K562 (cell line): ENCODE data around the gene TRAIP. TPM values are rescaled to one million over a fixed set of nuclear protein-coding genes. Genes with fewer than 3 reads are reported as not detected.
A peak's percentile ranks its signal among the peaks of the same experiment; 100 is the strongest.

Experiments
- ATAC-seq: fragments of 200-7000 bp; cut with Tn5 transposase; 3 replicates; pipeline ENCODE4 v1.9.1; 2020; ENCODE audit warnings: moderate library complexity
- BruUV-seq: library from RNA; stranded (reverse); fragments of 400-500 nt; replicated peaks from 2 replicates; lab custom pipeline; 2021; lab: Mats Ljungman, UMichigan
- CTCF ChIA-PET: fragments of 300-600 bp; formaldehyde crosslinking; extraction: SDS; loops from one replicate; lab custom pipeline; 2021; ENCODE audit warnings: low intra/inter-chr PET ratio; lab: Yijun Ruan, JAX
- POLR2A ChIA-PET: fragments of 300-600, 350-650 bp; sonication (Branson Sonifier 250); formaldehyde crosslinking; extraction: SDS; loops from one replicate; lab custom pipeline; 2021; ENCODE audit warnings: antibody characterized with exemption, inconsistent platforms; lab: Yijun Ruan, JAX
- DNase-seq, 4 experiments: peaks; one replicate each; pipeline versions ENCODE4 v3.0.0 to v3.0.0-alpha.2; 2011 to 2018; ENCODE audit warnings: low spot score in 3 of 4, mixed read lengths in 3 of 4; ENCODE audit errors: extremely low read depth in 1 of 4
- FAIRE-seq: peaks from 2 replicates; lab custom pipeline; 2011; peaks lifted over from hg19 to GRCh38; lab: Jason Lieb, UNC
- H2AFZ ChIP-seq: 2 replicates; pipeline ENCODE4 v1.6.0; 2011; ENCODE audit warnings: low read depth, low read length, control low read depth, inconsistent platforms
- H3K27ac ChIP-seq: fragments of 200-600 bp; 3 replicates; pipeline ENCODE4 v1.8.0; 2011; ENCODE audit warnings: low read depth, mild to moderate bottlenecking, control low read depth, inconsistent platforms, low read length, moderate library complexity, mixed read lengths; ENCODE audit errors: extremely low read depth
- H3K27me3 ChIP-seq, 2 experiments: fragments of 300-600 bp in 1 of 2; 2 replicates in 1 of 2; 3 replicates in 1 of 2; pipeline versions ENCODE4 v1.6.0 to v1.8.0; 2011; ENCODE audit warnings: inconsistent platforms in 2 of 2, low read length in 2 of 2, mild to moderate bottlenecking in 1 of 2, mixed read lengths in 1 of 2, moderate library complexity in 1 of 2; ENCODE audit not compliant: control insufficient read depth in 2 of 2, insufficient read depth in 2 of 2
- H3K36me3 ChIP-seq: fragments of 300-600 bp; 3 replicates; pipeline ENCODE4 v1.8.0; 2011; ENCODE audit warnings: mild to moderate bottlenecking, low read length, inconsistent platforms; ENCODE audit not compliant: control insufficient read depth, insufficient read depth
- H3K4me1 ChIP-seq, 2 experiments: fragments of 200-600 bp in 1 of 2; replicated peaks in 1 of 2; 2 replicates in 1 of 2; 3 replicates in 1 of 2; pipeline versions ENCODE4 v1.5.1 to v1.8.0; 2011; ENCODE audit warnings: inconsistent platforms in 2 of 2, low read length in 2 of 2, mild to moderate bottlenecking in 1 of 2, mixed read lengths in 1 of 2, moderate library complexity in 1 of 2; ENCODE audit not compliant: control insufficient read depth in 2 of 2, insufficient read depth in 2 of 2
- H3K4me2 ChIP-seq: 2 replicates; pipeline ENCODE4 v1.6.1; 2011; ENCODE audit warnings: low read length, control low read depth, inconsistent platforms, mixed read lengths; ENCODE audit not compliant: insufficient read depth
- H3K4me3 ChIP-seq: fragments of 200-600 bp; sonication (generic), shearing (Covaris generic); 2 replicates; pipeline ENCODE4 v1.5.1; 2016; ENCODE audit warnings: control low read depth, inconsistent platforms
- H3K79me2 ChIP-seq: fragments of 200-600 bp; 3 replicates; pipeline ENCODE4 v1.8.0; 2011; ENCODE audit warnings: low read length, inconsistent platforms; ENCODE audit not compliant: control insufficient read depth, insufficient read depth
- H3K9ac ChIP-seq, 2 experiments: 2 replicates each; pipeline versions ENCODE4 v1.6.0 to v1.6.1; 2011; ENCODE audit warnings: low read depth in 2 of 2, low read length in 2 of 2, control low read depth in 1 of 2, inconsistent platforms in 1 of 2, mild to moderate bottlenecking in 1 of 2, mixed read lengths in 1 of 2; ENCODE audit not compliant: insufficient read depth in 1 of 2
- H3K9me1 ChIP-seq: one replicate; pipeline ENCODE4 v1.6.0; 2011; ENCODE audit warnings: inconsistent platforms, mild to moderate bottlenecking, low read length, moderate library complexity; ENCODE audit not compliant: control insufficient read depth, insufficient read depth
- H3K9me3 ChIP-seq: replicated peaks from 2 replicates; pipeline ENCODE4 v1.5.1; 2011; ENCODE audit warnings: low read depth, low read length, inconsistent platforms; ENCODE audit not compliant: control insufficient read depth, insufficient read depth
- H4K20me1 ChIP-seq: replicated peaks from 2 replicates; pipeline ENCODE4 v1.6.1; 2011; ENCODE audit warnings: low read length, inconsistent platforms, mixed read lengths; ENCODE audit not compliant: control insufficient read depth, insufficient read depth
- CBFA2T2 ChIP-seq: fragments of 450-650 bp; conservative IDR thresholded peaks from 2 replicates; pipeline ENCODE4 v1.6.1; 2017; ENCODE audit warnings: mild to moderate bottlenecking
- CBFA2T3 ChIP-seq: fragments of 450-650 bp; IDR thresholded peaks from 2 replicates; pipeline ENCODE4 v1.6.1; 2017
- CSDE1 ChIP-seq, 2 experiments: fragments of 450-650 bp; IDR thresholded peaks; 2 replicates each; pipeline ENCODE4 v1.6.1; 2016; ENCODE audit warnings: mild to moderate bottlenecking in 1 of 2
- KDM1A ChIP-seq, 2 experiments: fragments of 450-650 bp; IDR thresholded peaks; 2 replicates each; pipeline ENCODE4 v1.6.1; 2016; ENCODE audit warnings: mild to moderate bottlenecking in 2 of 2
- RCOR1 ChIP-seq, 2 experiments: IDR thresholded peaks; 2 replicates each; pipeline ENCODE4 v1.6.1; 2012; ENCODE audit warnings: low read depth in 2 of 2, low read length in 2 of 2, borderline replicate concordance in 1 of 2, improper control_type of control experiment in 1 of 2
- RFX1 ChIP-seq: fragments of 450-650 bp; IDR thresholded peaks from 2 replicates; pipeline ENCODE4 v1.6.1; 2016; ENCODE audit warnings: mild to moderate bottlenecking, moderate library complexity
- TCF3 ChIP-seq: sonication (generic); formaldehyde crosslinking; IDR thresholded peaks from 2 replicates; pipeline ENCODE4 v1.4.0; 2020; ENCODE audit warnings: mild to moderate bottlenecking, missing genetic modification reagents
- ZNF785 ChIP-seq: fragments of 250-450 bp; sonication (Bioruptor Pico); IDR thresholded peaks from 2 replicates; pipeline ENCODE4 v1.4.0; 2020; ENCODE audit warnings: mild to moderate bottlenecking
- WGBS: fragments of 100-300 bp; shearing (Covaris generic); methylation state at CpG from one replicate; pipeline ENCODE4 v1.1.6; 2016; ENCODE audit warnings: low coverage, mixed read lengths; ENCODE audit not compliant: insufficient coverage; ENCODE audit errors: missing lambda C conversion rate; 5-methylcytosine and 5-hydroxymethylcytosine counted together
- in situ Hi-C: fragments of 300-500 bp; cut with MboI; formaldehyde crosslinking; loops from 4 replicates; pipeline ENCODE4 v1.15.0; 2018; ENCODE audit warnings: inconsistent platforms, mixed read lengths
- intact Hi-C: fragments of 100-400 bp; cut with micrococcal nuclease; formaldehyde crosslinking; loops from 2 replicates; pipeline ENCODE4 v1.14.2; 2022
- polyA plus RNA-seq, 8 experiments: library from polyadenylated mRNA; depleted of rRNA in 4 of 8; stranded (reverse) in 5 of 8; unstranded in 3 of 8; fragments of >200 nt; fragmentation: Nextera tagmentation in 2 of 8; fragmentation: Illumina TruSeq in 1 of 8; extraction: Ambion mirVana in 2 of 8; extraction: Trizol in 1 of 8; gene quantifications; 2 replicates each; pipeline versions ENCODE4 v1.2.1 to v1.2.3, GENCODE V29; 2011 to 2014; ENCODE audit warnings: inconsistent platforms in 1 of 8, missing spikeins in 1 of 8
- total RNA-seq, 7 experiments: library from RNA; depleted of rRNA in 6 of 7; stranded (reverse); fragments of >200 nt in 6 of 7; fragmentation: Illumina TruSeq in 2 of 7; extraction: Trizol in 2 of 7; gene quantifications; 2 replicates each; pipeline versions ENCODE4 v1.2.1 to v1.2.3, GENCODE V29; 2011 to 2021; ENCODE audit warnings: low replicate concordance in 1 of 7
- TF ChIP-seq, protein P1 (sequence below), 2 experiments: fragments of 200-800 bp in 1 of 2; sonication (Bioruptor generic) in 1 of 2; sonication (generic) in 1 of 2; formaldehyde crosslinking in 1 of 2; IDR thresholded peaks in 1 of 2; conservative IDR thresholded peaks in 1 of 2; 2 replicates each; pipeline versions ENCODE4 v1.5.0 to v1.6.1; 2016 to 2020; ENCODE audit warnings: missing compliant biosample characterization in 1 of 2, missing genetic modification characterization in 1 of 2, missing genetic modification reagents in 1 of 2
- TF ChIP-seq, protein P2 (sequence below): sonication (generic); formaldehyde crosslinking; IDR thresholded peaks from 2 replicates; pipeline ENCODE4 v1.8.0; 2022; ENCODE audit warnings: missing genetic modification reagents, mild to moderate bottlenecking, moderate library complexity, borderline replicate concordance

The TRAIP gene
- total and polyA plus RNA-seq, 9 of the 15 experiments (the other 6 are each of a cell fraction or from before 2014, with no cell fraction given), result 14.3 to 38.6 (median 21.2) TPM

DNA sequence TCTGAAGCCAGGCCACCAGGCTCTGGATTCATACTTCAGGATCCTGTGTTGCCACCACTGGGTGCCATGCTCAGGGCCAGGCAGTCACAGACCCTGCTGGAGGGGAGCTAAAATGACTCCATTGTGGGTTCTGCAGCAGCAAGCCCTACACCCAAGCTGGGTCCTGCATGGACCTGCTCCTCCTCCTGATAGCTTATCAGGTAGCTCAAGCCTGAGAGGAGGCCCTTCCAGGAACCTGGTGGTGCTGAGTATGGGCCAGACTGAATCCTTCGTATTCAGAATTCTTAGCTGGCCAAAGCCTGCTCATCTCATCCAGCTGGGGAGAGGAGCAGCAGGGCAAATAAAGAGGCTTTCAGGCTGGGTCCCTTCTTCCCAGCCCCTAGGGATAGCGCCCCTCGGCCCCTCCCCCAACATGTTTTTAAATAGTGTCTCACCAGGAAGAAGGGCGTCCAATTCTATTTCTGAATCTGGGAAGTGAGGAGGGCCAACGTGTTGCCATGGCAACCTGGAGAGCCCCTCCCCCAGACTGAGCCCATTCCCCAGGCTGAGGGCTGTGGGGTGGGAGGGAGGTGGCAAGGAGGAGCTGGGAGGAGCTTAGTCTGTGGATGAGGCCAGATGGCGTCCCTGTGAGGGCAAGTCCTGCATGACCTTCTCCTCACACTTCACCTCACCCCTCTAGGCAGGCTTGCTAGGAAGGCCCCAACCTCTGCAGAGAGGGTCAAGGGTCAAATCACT lies 24.4 kb upstream of the TRAIP start:
- no peaks in the 10 kb centered on the region for H3K9me3 ChIP-seq
- H3K36me3 ChIP-seq, result no peaks in the 10 kb centered on the region
- peak overlapping the region in 1 of 2 experiments; percentile 62; a peak in 1 of 4 replicates for H3K9ac ChIP-seq
- POLR2A ChIA-PET, result interaction anchor here (0.6 to 2.5 kb wide), 5 partner anchors 8 to 207 kb away, joined by 3 to 9 read pairs (median 3); no protein-coding TSS in a partner anchor
- H2AFZ ChIP-seq, result no peak overlapping the region
- no peaks in the 10 kb centered on the region for H4K20me1 ChIP-seq
- intact Hi-C loops (no loop called here), in situ Hi-C loops (no loop called here)
- H3K4me2 ChIP-seq, result peak overlapping the region; percentile 21; the same call in 1 of the 2 replicates
- H3K27ac ChIP-seq, result no peak overlapping the region
- H3K79me2 ChIP-seq, result no peaks in the 10 kb centered on the region
- H3K4me3 ChIP-seq, result no peak overlapping the region
- BruUV-seq, result no TSS peak
- ATAC-seq, result peak; percentile 84
- FAIRE-seq, result peak; percentile 69
- TF ChIP-seq, protein P1, sequence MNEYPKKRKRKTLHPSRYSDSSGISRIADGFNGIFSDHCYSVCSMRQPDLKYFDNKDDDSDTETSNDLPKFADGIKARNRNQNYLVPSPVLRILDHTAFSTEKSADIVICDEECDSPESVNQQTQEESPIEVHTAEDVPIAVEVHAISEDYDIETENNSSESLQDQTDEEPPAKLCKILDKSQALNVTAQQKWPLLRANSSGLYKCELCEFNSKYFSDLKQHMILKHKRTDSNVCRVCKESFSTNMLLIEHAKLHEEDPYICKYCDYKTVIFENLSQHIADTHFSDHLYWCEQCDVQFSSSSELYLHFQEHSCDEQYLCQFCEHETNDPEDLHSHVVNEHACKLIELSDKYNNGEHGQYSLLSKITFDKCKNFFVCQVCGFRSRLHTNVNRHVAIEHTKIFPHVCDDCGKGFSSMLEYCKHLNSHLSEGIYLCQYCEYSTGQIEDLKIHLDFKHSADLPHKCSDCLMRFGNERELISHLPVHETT (CRISPR knock-in tag; conservative IDR thresholded peaks at IDR 0.05 in 1 of 2, IDR thresholded peaks at IDR 0.05 in 1 of 2), result no peak
- TF ChIP-seq CBFA2T2 (0 out of 2 replicates have a peak, but pooled peaks have one; percentile 23), TCF3 (CRISPR knock-in tag) (peak; percentile 42), CSDE1 (IDR thresholded peaks at IDR 0.05) (no peak), RCOR1 (IDR thresholded peaks at IDR 0.05; ENCODE audit: borderline replicate concordance in 1 of 2, low read depth in 2 of 2, low read length in 2 of 2) (0 out of 4 replicates have a peak, but pooled peaks of 1 of the 2 experiments have one; percentile 29), CBFA2T3 (peak; percentile 55), RFX1 (peak; percentile 93), ZNF785 (no peak), KDM1A (IDR thresholded peaks at IDR 0.05) (peak in 1 of 2 experiments; percentile 28; a peak in 1 of 4 replicates)
- TF ChIP-seq, protein P2, sequence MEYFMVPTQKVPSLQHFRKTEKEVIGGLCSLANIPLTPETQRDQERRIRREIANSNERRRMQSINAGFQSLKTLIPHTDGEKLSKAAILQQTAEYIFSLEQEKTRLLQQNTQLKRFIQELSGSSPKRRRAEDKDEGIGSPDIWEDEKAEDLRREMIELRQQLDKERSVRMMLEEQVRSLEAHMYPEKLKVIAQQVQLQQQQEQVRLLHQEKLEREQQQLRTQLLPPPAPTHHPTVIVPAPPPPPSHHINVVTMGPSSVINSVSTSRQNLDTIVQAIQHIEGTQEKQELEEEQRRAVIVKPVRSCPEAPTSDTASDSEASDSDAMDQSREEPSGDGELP (CRISPR knock-in tag), result peak; percentile 22; the same call in 1 of the 2 replicates
- H3K27me3 ChIP-seq, result no peaks in the 10 kb centered on the region
- 22% methylated on average over 3 of the region's 6 CpGs for WGBS
- no peaks in the 10 kb centered on the region for H3K9me1 ChIP-seq
- peak; percentile 61 to 77 (median 68) for DNase-seq
- peaks cover 11 to 14% of the 10 kb centered on the region in 2 experiments; a peak in 4 of 5 replicates for H3K4me1 ChIP-seq
- CTCF ChIA-PET, result no interaction called here
